Peyer's patch (tissue), 4 donors: ENCODE measurements around the gene TAF3. TPM values are rescaled to one million over a fixed set of nuclear protein-coding genes. Genes with fewer than 3 reads are reported as not detected.

Experiments used
- DNase-seq, 3 donors: peaks; one replicate each; pipeline ENCODE4 v3.0.0-alpha.2; 2017 to 2019
- H3K27ac ChIP-seq, 4 donors: fragments of 200-600 bp; sonication (generic); one replicate each; pipeline ENCODE4 v1.5.1; 2016 to 2019
- H3K27me3 ChIP-seq, 2 donors: fragments of 200-600 bp; sonication (generic); one replicate each; pipeline ENCODE4 v1.5.1; 2019
- H3K36me3 ChIP-seq, 3 donors: fragments of 200-600 bp; sonication (generic); one replicate each; pipeline ENCODE4 v1.5.1; 2016 to 2019
- H3K4me1 ChIP-seq, 4 donors: fragments of 200-600 bp; sonication (generic); one replicate each; pipeline ENCODE4 v1.5.1; 2016 to 2019
- H3K4me3 ChIP-seq, 4 donors: fragments of 200-600 bp; sonication (generic); 1 replicate in 3 of 4; 2 replicates in 1 of 4; pipeline ENCODE4 v1.5.1; 2016 to 2019; ENCODE audit warnings: mild to moderate bottlenecking in 1 of 4
- H3K9me3 ChIP-seq, 4 donors: fragments of 200-600 bp; sonication (generic); one replicate each; pipeline ENCODE4 v1.5.1; 2016 to 2019; ENCODE audit warnings: mild to moderate bottlenecking in 1 of 4
- POLR2A ChIP-seq, 2 donors: fragments of 450-650 bp; IDR thresholded peaks; one replicate each; pipeline ENCODE4 v1.5.1; 2017; ENCODE audit warnings: antibody characterized with exemption in 2 of 2, mild to moderate bottlenecking in 2 of 2, moderate library complexity in 2 of 2
- total RNA-seq, 4 donors: library from RNA; depleted of rRNA; stranded (reverse); fragments of >200 nt; gene quantifications; one replicate each; pipeline ENCODE4 v1.1.0, GENCODE V29; 2016
- TF ChIP-seq, protein P1 (sequence below), 6 experiments: fragments of 450-650 bp in 4 of 6; fragments of 200-600 bp in 2 of 6; sonication (generic) in 1 of 6; IDR thresholded peaks; one replicate each; pipeline ENCODE4 v1.5.1; 2017 to 2019; ENCODE audit warnings: antibody characterized with exemption in 6 of 6, mild to moderate bottlenecking in 3 of 6, moderate library complexity in 1 of 6

TAF3 gene
- total RNA-seq, 4 donors from 2014 or later: 5.1 to 22.3 (median 7.1) TPM

GRCh38 chr10:7941576-7941975 lies 123.3 kb downstream of the TAF3 start:
- H3K27ac ChIP-seq: no peak overlapping the region
- H3K4me3 ChIP-seq: no peak overlapping the region
- H3K9me3 ChIP-seq: no peaks in the 10 kb centered on the region
- DNase-seq: no peak
- H3K36me3 ChIP-seq: no peaks in the 10 kb centered on the region
- H3K4me1 ChIP-seq: no peaks in the 10 kb centered on the region
- TF ChIP-seq POLR2A (IDR thresholded peaks at IDR 0.05): no peak
- TF ChIP-seq, protein P1, sequence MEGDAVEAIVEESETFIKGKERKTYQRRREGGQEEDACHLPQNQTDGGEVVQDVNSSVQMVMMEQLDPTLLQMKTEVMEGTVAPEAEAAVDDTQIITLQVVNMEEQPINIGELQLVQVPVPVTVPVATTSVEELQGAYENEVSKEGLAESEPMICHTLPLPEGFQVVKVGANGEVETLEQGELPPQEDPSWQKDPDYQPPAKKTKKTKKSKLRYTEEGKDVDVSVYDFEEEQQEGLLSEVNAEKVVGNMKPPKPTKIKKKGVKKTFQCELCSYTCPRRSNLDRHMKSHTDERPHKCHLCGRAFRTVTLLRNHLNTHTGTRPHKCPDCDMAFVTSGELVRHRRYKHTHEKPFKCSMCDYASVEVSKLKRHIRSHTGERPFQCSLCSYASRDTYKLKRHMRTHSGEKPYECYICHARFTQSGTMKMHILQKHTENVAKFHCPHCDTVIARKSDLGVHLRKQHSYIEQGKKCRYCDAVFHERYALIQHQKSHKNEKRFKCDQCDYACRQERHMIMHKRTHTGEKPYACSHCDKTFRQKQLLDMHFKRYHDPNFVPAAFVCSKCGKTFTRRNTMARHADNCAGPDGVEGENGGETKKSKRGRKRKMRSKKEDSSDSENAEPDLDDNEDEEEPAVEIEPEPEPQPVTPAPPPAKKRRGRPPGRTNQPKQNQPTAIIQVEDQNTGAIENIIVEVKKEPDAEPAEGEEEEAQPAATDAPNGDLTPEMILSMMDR (IDR thresholded peaks at IDR 0.05): no peak
- no peaks in the 10 kb centered on the region for H3K27me3 ChIP-seq

GRCh38 chr10:7942316-7942715 lies 124.0 kb downstream of the TAF3 start:
- Histone ChIP-seq H3K4me3 (no peak overlapping the region), H3K27me3 (no peaks in the 10 kb centered on the region), H3K36me3 (no peaks in the 10 kb centered on the region), H3K4me1 (no peaks in the 10 kb centered on the region), H3K27ac (no peak overlapping the region), H3K9me3 (no peaks in the 10 kb centered on the region)
- no peak for DNase-seq
- TF ChIP-seq, protein P1 (IDR thresholded peaks at IDR 0.05): no peak
- TF ChIP-seq POLR2A (IDR thresholded peaks at IDR 0.05): no peak

DNA sequence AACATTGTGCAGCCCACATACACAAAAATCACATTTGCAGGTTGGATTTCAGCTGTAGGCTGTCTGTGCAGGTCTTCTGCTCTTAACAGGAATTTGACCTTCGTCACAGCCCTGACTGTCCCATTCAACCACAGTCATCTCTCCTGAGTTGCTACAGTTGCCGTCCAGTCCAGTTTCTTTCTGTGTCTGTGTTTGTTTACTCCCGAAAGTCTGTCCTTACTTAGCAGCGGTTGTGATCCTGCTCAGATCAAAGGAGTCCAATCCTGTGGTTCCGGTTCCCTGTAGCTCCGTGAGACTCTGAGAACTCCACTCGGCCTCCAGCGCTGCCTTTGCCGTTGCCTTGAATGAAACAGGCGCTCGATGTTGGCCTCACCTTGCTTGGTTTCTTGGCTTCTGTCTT lies 124.6 kb downstream of the TAF3 start:
- no peaks in the 10 kb centered on the region for H3K36me3 ChIP-seq
- no peak overlapping the region for H3K4me3 ChIP-seq
- H3K9me3 ChIP-seq: no peaks in the 10 kb centered on the region
- H3K27me3 ChIP-seq: no peaks in the 10 kb centered on the region
- no peak for TF ChIP-seq POLR2A (IDR thresholded peaks at IDR 0.05)
- TF ChIP-seq, protein P1 (IDR thresholded peaks at IDR 0.05): no peak
- H3K27ac ChIP-seq: no peak overlapping the region
- no peak for DNase-seq
- H3K4me1 ChIP-seq: no peaks in the 10 kb centered on the region

DNA sequence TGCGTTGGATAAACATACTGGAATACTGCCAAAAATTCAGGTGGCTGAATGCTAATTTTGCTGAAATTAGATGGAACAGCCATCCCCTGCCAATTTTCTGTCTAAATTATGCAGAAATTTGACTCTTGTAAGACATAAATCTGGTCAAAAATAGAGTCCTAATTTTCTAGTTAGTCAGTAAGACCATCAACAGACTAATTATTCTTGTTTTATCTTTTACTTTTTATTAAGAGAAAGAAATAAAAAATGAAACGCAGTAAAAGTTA lies 125.8 kb downstream of the TAF3 start:
- no peak overlapping the region for H3K4me3 ChIP-seq
- no peaks in the 10 kb centered on the region for H3K9me3 ChIP-seq
- no peaks in the 10 kb centered on the region for H3K36me3 ChIP-seq
- no peaks in the 10 kb centered on the region for H3K27me3 ChIP-seq
- H3K27ac ChIP-seq: no peak overlapping the region
- no peak for DNase-seq
- H3K4me1 ChIP-seq: no peaks in the 10 kb centered on the region
- TF ChIP-seq, protein P1 (IDR thresholded peaks at IDR 0.05): no peak
- TF ChIP-seq POLR2A (IDR thresholded peaks at IDR 0.05): no peak

GRCh38 chr10:7944537-7944936 lies 126.2 kb downstream of the TAF3 start:
- H3K9me3 ChIP-seq: no peaks in the 10 kb centered on the region
- H3K4me1 ChIP-seq: no peaks in the 10 kb centered on the region
- H3K27me3 ChIP-seq: no peaks in the 10 kb centered on the region
- no peak overlapping the region for H3K27ac ChIP-seq
- TF ChIP-seq, protein P1 (IDR thresholded peaks at IDR 0.05): no peak
- no peak for TF ChIP-seq POLR2A (IDR thresholded peaks at IDR 0.05)
- no peaks in the 10 kb centered on the region for H3K36me3 ChIP-seq
- no peak for DNase-seq
- no peak overlapping the region for H3K4me3 ChIP-seq

GRCh38 chr10:7945034-7945433 lies 126.7 kb downstream of the TAF3 start:
- H3K9me3 ChIP-seq: no peaks in the 10 kb centered on the region
- H3K27ac ChIP-seq: no peak overlapping the region
- H3K4me1 ChIP-seq: no peaks in the 10 kb centered on the region

More at GRCh38 chr10:7945034-7945433, 126.7 kb downstream of the TAF3 start:
- Histone ChIP-seq H3K27me3 (no peaks in the 10 kb centered on the region), H3K4me3 (no peak overlapping the region), H3K36me3 (no peaks in the 10 kb centered on the region)
- DNase-seq: no peak
- TF ChIP-seq, protein P1 (IDR thresholded peaks at IDR 0.05): no peak
- no peak for TF ChIP-seq POLR2A (IDR thresholded peaks at IDR 0.05)
